Activated CD8-positive, alpha-beta memory T cell treated with anti-CD3 and anti-CD28 coated beads, Interleukin-2, amount 10 ng/mL, durations not matched to agents 7 days and 5 days (primary cell): ENCODE results near the gene THBS1. TPM values are rescaled to one million over a fixed set of nuclear protein-coding genes. Genes with fewer than 3 reads are reported as not detected.
A peak's percentile ranks its signal among the peaks of the same experiment; 100 is the strongest.

Experiments
- ATAC-seq: fragments of 150-1000 bp; cut with Tn5 transposase; one replicate; pipeline ENCODE4 v1.10.0; 2021; ENCODE audit warnings: moderate library complexity
- CTCF ChIA-PET: fragments of 350-600 bp; sonication (Branson Sonifier 250); formaldehyde crosslinking; loops from one replicate; lab custom pipeline; 2021; ENCODE audit warnings: antibody characterized with exemption; lab: Charles Lee
- DNase-seq: peaks from one replicate; pipeline ENCODE4 v3.0.0-alpha.2; 2020
- H3K27ac Mint-ChIP-seq: one replicate; pipeline ENCODE4 v1.8.0; 2021; ENCODE audit warnings: mild to moderate bottlenecking, mixed read lengths
- H3K27me3 Mint-ChIP-seq: one replicate; pipeline ENCODE4 v1.8.0; 2021; ENCODE audit warnings: mixed read lengths
- H3K36me3 Mint-ChIP-seq: one replicate; pipeline ENCODE4 v1.8.0; 2021; ENCODE audit warnings: mild to moderate bottlenecking, mixed read lengths
- H3K4me1 Mint-ChIP-seq: one replicate; pipeline ENCODE4 v1.8.0; 2021; ENCODE audit warnings: mixed read lengths
- H3K4me3 Mint-ChIP-seq: one replicate; pipeline ENCODE4 v1.8.0; 2021; ENCODE audit warnings: mild to moderate bottlenecking, moderate library complexity, mixed read lengths
- H3K9me3 Mint-ChIP-seq: one replicate; pipeline ENCODE4 v1.8.0; 2022; ENCODE audit warnings: low read depth, mixed read lengths
- total RNA-seq, 2 experiments: library from RNA; stranded (reverse); gene quantifications; one replicate each; pipeline ENCODE4 v1.2.3, GENCODE V29; 2021

The THBS1 gene
- total RNA-seq, 2 experiments from 2014 or later: 0.91 to 1.4 TPM

DNA sequence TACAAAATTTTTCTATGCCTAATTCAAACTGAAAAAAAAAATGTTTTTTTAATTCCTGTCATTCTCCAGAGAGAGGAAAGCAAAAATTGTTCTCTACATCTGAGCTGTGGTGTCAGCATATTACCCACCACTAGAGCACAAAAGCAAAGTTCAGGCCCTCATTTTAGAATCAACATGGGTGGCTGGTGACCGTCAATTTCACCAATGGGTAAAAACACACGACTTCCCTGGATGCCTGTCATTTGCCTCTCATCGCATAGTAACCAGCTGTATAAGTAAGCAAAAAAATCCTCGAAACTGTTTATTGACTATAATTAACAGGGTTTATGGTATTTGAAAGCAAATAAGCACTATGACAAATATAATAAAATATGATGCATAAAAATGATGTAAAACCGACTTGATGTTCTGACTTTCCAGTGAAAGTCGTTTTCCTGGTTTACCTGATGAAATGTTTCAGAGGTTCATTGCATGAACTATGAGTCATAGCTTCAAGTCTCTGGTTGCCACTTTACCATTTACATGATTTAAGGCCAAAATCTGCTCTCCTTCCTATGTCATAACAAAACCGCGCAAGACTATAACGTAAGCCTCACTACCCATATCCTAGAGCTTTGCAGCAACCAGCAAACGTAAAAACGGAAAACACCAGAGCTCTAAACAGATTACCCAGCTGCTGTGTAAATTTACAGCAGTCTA lies 60.5 kb downstream of the THBS1 start:
- peak; percentile 85 for ATAC-seq
- H3K36me3 Mint-ChIP-seq: peaks cover 5% of the 10 kb centered on the region
- no peak for DNase-seq
- H3K27me3 Mint-ChIP-seq: peaks cover 17% of the 10 kb centered on the region
- H3K9me3 Mint-ChIP-seq: peaks cover 1% of the 10 kb centered on the region
- peak overlapping the region; percentile 21 for H3K4me3 Mint-ChIP-seq
- H3K27ac Mint-ChIP-seq: peak overlapping the region; percentile 33
- CTCF ChIA-PET: interaction anchor here (0.9 to 1.5 kb wide), 11 partner anchors 11 to 116 kb away, joined by 3 to 15 read pairs (median 5); no protein-coding TSS in a partner anchor
- peaks cover 44% of the 10 kb centered on the region for H3K4me1 Mint-ChIP-seq

- CTCF ChIA-PET: interaction anchor here (0.9 to 1.5 kb wide), 6 partner anchors 12 to 48 kb away, joined by 3 to 15 read pairs (median 5); no protein-coding TSS in a partner anchor
- Mint-ChIP-seq H3K27ac (no peak overlapping the region), H3K36me3 (peaks cover 7% of the 10 kb centered on the region), H3K27me3 (peaks cover 15% of the 10 kb centered on the region), H3K9me3 (peaks cover 1% of the 10 kb centered on the region), H3K4me3 (no peak overlapping the region), H3K4me1 (peaks cover 47% of the 10 kb centered on the region)
- ATAC-seq (no peak), DNase-seq (no peak)
These were observed 61.2 kb downstream of the THBS1 start for GRCh38 chr15:39642011-39642640.

DNA sequence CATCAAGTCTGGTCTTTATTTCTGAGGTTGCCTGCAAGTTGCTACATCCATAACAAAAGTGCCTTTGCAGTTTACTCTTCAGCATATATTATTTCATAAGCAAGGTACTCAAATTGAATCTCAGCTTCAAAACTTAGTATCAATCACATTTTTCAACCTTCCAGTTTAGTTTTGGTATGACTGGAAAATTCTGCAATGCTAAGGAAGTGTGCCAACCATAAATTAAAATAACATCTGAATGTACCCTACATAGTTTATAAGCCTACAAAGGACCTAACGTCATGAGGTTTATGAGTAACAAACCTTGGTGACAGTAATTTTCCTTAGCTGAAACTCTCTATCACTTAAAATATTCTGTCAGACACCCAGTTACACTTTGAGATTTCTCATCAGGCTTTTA lies 62.8 kb downstream of the THBS1 start:
- Mint-ChIP-seq H3K9me3 (peaks cover 1% of the 10 kb centered on the region), H3K27me3 (peaks cover 7% of the 10 kb centered on the region), H3K4me3 (no peak overlapping the region), H3K36me3 (peaks cover 3% of the 10 kb centered on the region), H3K4me1 (peaks cover 44% of the 10 kb centered on the region), H3K27ac (no peak overlapping the region)
- ATAC-seq (no peak), DNase-seq (no peak)
- CTCF ChIA-PET: interaction anchor here (1.1 to 1.9 kb wide), 2 partner anchors 9 to 35 kb away, joined by 3 to 4 read pairs; no protein-coding TSS in a partner anchor

GRCh38 chr15:39644136-39644535 lies 63.3 kb downstream of the THBS1 start:
- CTCF ChIA-PET: interaction anchor here (0.9 to 1.9 kb wide), 4 partner anchors 9 to 35 kb away, joined by 3 to 4 read pairs (median 3); no protein-coding TSS in a partner anchor
- Mint-ChIP-seq H3K4me3 (no peak overlapping the region), H3K27me3 (peaks cover 7% of the 10 kb centered on the region), H3K36me3 (peaks cover 3% of the 10 kb centered on the region), H3K4me1 (peaks cover 41% of the 10 kb centered on the region), H3K9me3 (peaks cover 1% of the 10 kb centered on the region), H3K27ac (no peak overlapping the region)
- ATAC-seq (no peak), DNase-seq (no peak)

DNA sequence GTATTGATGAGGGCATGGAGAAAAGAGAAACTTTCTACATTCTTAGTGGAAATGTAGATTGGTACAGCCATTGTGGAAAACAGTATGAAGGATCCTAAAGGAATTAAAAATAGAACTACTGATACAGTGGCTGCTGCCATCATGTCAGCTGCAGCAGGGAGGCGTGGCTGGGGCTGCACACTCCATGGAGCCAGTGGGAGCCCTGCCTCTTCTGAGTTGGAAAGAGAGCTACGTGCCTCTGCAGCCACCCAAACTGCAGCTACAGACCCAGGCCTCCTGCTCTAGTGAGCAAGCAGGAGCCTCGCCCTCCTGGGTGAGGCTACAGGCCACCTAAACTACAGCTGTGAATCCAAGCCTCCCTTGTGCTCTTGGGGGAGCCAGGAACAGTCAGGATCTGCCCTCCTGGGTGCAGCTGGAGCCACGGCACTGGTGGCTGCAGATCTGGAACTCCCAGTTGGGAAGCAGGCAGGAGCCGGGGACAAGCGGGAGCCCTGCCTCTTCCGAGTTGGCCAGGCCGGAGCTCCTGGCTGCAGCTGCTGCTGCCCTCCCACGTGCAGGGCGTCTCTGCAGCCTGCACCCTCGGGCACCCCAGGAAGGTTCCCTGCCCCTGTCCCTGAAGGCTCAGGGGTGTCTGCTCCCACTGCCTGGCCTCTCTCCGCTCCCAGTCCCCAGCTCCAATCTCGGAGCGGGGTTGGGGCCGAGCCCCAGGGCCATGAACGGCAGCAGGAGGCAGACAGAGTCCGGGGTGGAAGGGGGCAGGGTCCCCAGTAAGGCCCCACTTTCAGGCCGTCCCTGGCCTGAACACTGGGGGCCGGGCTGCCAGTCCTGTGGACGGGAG lies 64.5 kb downstream of the THBS1 start:
- no peak overlapping the region for H3K27ac Mint-ChIP-seq
- peaks cover 37% of the 10 kb centered on the region for H3K4me1 Mint-ChIP-seq
- CTCF ChIA-PET: interaction anchor here (0.9 to 1.9 kb wide), 3 partner anchors 22 to 34 kb away, joined by 3 to 4 read pairs (median 3); no protein-coding TSS in a partner anchor
- H3K9me3 Mint-ChIP-seq: no peaks in the 10 kb centered on the region
- H3K36me3 Mint-ChIP-seq: peaks cover 2% of the 10 kb centered on the region
- DNase-seq (no peak), ATAC-seq (no peak)
- H3K4me3 Mint-ChIP-seq: no peak overlapping the region
- H3K27me3 Mint-ChIP-seq: peaks cover 6% of the 10 kb centered on the region

DNA sequence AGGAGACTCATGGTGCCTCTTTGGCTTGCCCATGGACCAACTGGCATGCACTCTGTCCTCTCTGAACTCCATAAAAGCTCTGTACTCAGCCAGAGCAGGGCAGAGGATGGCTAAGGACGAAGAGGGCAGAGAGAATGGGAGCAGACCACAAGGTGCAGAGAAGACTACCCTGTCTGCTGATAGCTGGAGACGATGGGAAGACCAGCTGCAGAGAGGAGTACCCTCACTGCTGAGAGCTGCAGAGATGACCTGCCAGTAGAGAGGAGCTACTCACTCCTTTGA lies 65.0 kb downstream of the THBS1 start:
- CTCF ChIA-PET: interaction anchor here (1.5 kb wide), 1 partner anchor 21 kb away, joined by 3 read pairs; no protein-coding TSS in a partner anchor
- Mint-ChIP-seq H3K4me1 (peaks cover 32% of the 10 kb centered on the region), H3K4me3 (no peak overlapping the region), H3K9me3 (no peaks in the 10 kb centered on the region), H3K36me3 (peaks cover 2% of the 10 kb centered on the region), H3K27ac (no peak overlapping the region), H3K27me3 (peaks cover 3% of the 10 kb centered on the region)
- ATAC-seq (no peak), DNase-seq (no peak)

DNA sequence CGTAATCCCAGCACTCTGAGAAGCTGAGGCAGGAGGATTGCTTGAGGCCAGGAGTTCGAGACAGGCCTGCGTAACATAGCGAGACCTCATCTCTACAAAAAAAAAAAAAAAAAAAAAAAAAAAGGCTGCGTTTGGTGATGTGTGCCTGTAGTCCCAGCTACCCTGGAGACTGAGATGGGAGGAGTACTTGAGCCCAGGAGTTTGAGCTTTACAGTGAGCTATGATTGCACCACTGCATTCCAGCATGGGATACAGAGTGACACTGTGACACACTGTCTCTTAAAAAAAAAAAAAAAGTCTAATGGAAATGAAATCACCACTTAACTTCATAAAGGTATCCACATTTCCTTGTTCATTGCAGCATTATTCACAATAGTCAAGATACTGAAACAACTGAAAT lies 65.5 kb downstream of the THBS1 start:
- peaks cover 2% of the 10 kb centered on the region for H3K36me3 Mint-ChIP-seq
- H3K27me3 Mint-ChIP-seq: peaks cover 3% of the 10 kb centered on the region
- CTCF ChIA-PET: interaction anchor here (0.7 kb wide), 1 partner anchor 326 kb away, joined by 3 read pairs; no protein-coding TSS in a partner anchor
- H3K9me3 Mint-ChIP-seq: no peaks in the 10 kb centered on the region
- peaks cover 27% of the 10 kb centered on the region for H3K4me1 Mint-ChIP-seq
- ATAC-seq (no peak), DNase-seq (no peak)
- no peak overlapping the region for H3K27ac Mint-ChIP-seq
- no peak overlapping the region for H3K4me3 Mint-ChIP-seq

Other genes starting within 250 kb of the THBS1 start
- gene FSIP1, start 201.8 kb downstream of the THBS1 start, total RNA-seq: under 1 TPM; 0.50 to 0.56 TPM